Inflammatory macrophage treated with lipopolysaccharide for 4 hours (primary cell): ENCODE data around the gene CCDC47.
"Not testable (repeated sequence)": the region's sequence is repeated elsewhere in the genome, so short reads cannot be mapped to it uniquely, and the experiment has no call there.

Experiments
- DNase-seq: peaks from one replicate; pipeline ENCODE4 v3.0.0-alpha.2; 2020

CCDC47 gene

GRCh38 chr17:63773272-63774140, at the start of gene CCDC47:
Gene CCDC47, minus strand, starts transcription at chr17:63773597. Its CDS starts 7,422 bp downstream, at chr17:63766175.
- DNase-seq, result peak; percentile 99

GRCh38 chr17:63822537-63822936, 49.1 kb upstream of the CCDC47 start:
- DNase-seq, result no peak

- DNase-seq, result no peak
These were observed 48.4 kb upstream of the CCDC47 start for GRCh38 chr17:63821804-63822203.

GRCh38 chr17:63820963-63821561, 47.7 kb upstream of the CCDC47 start:
- DNase-seq, result no peak

- DNase-seq, result no peak
These were observed 46.5 kb upstream of the CCDC47 start for GRCh38 chr17:63819585-63820537.

- DNase-seq, result no peak
These were observed 45.7 kb upstream of the CCDC47 start for GRCh38 chr17:63819131-63819530.

GRCh38 chr17:63817736-63818385, 44.5 kb upstream of the CCDC47 start:
- no peak for DNase-seq

GRCh38 chr17:63816669-63817068, 43.3 kb upstream of the CCDC47 start:
- DNase-seq, result no peak

- DNase-seq, result no peak
These were observed 42.7 kb upstream of the CCDC47 start for GRCh38 chr17:63816123-63816522.

GRCh38 chr17:63809970-63810369, 36.6 kb upstream of the CCDC47 start:
- no peak for DNase-seq

- no peak for DNase-seq
These were observed 32.2 kb upstream of the CCDC47 start for GRCh38 chr17:63805591-63805990.

- DNase-seq, result no peak
These were observed 30.9 kb upstream of the CCDC47 start for GRCh38 chr17:63804328-63804727.

- no peak for DNase-seq
These were observed 27.4 kb upstream of the CCDC47 start for GRCh38 chr17:63800783-63801182.

- DNase-seq, result no peak
These were observed 25.2 kb upstream of the CCDC47 start for GRCh38 chr17:63798572-63799106.

GRCh38 chr17:63796375-63796774, 23.0 kb upstream of the CCDC47 start:
- DNase-seq, result not testable (repeated sequence)

GRCh38 chr17:63792055-63792729, 18.8 kb upstream of the CCDC47 start:
- no peak for DNase-seq

GRCh38 chr17:63790057-63790456, 16.7 kb upstream of the CCDC47 start:
- DNase-seq, result no peak

- DNase-seq, result peak; percentile 44
These were observed 13.7 kb upstream of the CCDC47 start for GRCh38 chr17:63786971-63787711.

- DNase-seq, result no peak
These were observed 12.7 kb upstream of the CCDC47 start for GRCh38 chr17:63786117-63786516.

GRCh38 chr17:63785556-63785955, 12.2 kb upstream of the CCDC47 start:
- no peak for DNase-seq

GRCh38 chr17:63783522-63783921, 10.1 kb upstream of the CCDC47 start:
- no peak for DNase-seq
